H1 (cell line): Measurements from ENCODE around the gene ENTPD2. TPM values are rescaled to one million over a fixed set of nuclear protein-coding genes. Genes with fewer than 3 reads are reported as not detected.

ENCODE experiments used
- CBX8 ChIP-seq: fragments of 300-800, 300-1000 bp; sonication (generic); IDR thresholded peaks from 2 replicates; pipeline ENCODE4 v1.7.1; 2016; ENCODE audit warnings: low read depth, low read length, borderline replicate concordance
- HDAC6 ChIP-seq: IDR thresholded peaks from one replicate; pipeline ENCODE4 v1.7.1; 2012; ENCODE audit warnings: low read depth, mild to moderate bottlenecking, inconsistent platforms, low read length, moderate library complexity
- NRF1 ChIP-seq: IDR thresholded peaks from 2 replicates; pipeline ENCODE4 v1.6.1; 2011; ENCODE audit warnings: mild to moderate bottlenecking, low read depth, low read length, improper control_type of control experiment
- SUZ12 ChIP-seq: fragments of 200-600 bp; sonication (generic); IDR thresholded peaks from 2 replicates; pipeline ENCODE4 v1.6.1; 2012; ENCODE audit warnings: mild to moderate bottlenecking, inconsistent platforms, low read length, moderate library complexity, mixed read lengths
- TBP ChIP-seq: IDR thresholded peaks from 2 replicates; pipeline ENCODE4 v1.6.1; 2011; ENCODE audit warnings: low read depth, low read length, improper control_type of control experiment
- polyA plus RNA-seq, 7 experiments: library from polyadenylated mRNA; depleted of rRNA in 3 of 7; stranded (reverse) in 5 of 7; unstranded in 2 of 7; fragments of >200 nt in 5 of 7; fragments of 200-250 nt in 2 of 7; gene quantifications; 1 replicate in 5 of 7; 2 replicates in 1 of 7; 4 replicates in 1 of 7; pipeline versions ENCODE4 v1.2.1 to v1.2.3, GENCODE V29; 2011 to 2013; ENCODE audit warnings: missing spikeins in 2 of 7, mixed read lengths in 2 of 7
- total RNA-seq: library from RNA; stranded (reverse); fragmentation: NEBNext Ultra II Directional; extraction: Animal tissue kit (Norgen Biotek cat#: 25700); gene quantifications from 2 replicates; pipeline ENCODE4 v1.2.1, GENCODE V29; 2021
- TF ChIP-seq, protein P1 (sequence below): IDR thresholded peaks from 2 replicates; pipeline ENCODE4 v1.6.1; 2011; ENCODE audit warnings: low read length, improper control_type of control experiment

ENTPD2 gene
- total and polyA plus RNA-seq, 2 of the 8 experiments (the other 6 are each of a cell fraction or from before 2014, with no cell fraction given) = 0.65 to 3.8 TPM

DNA sequence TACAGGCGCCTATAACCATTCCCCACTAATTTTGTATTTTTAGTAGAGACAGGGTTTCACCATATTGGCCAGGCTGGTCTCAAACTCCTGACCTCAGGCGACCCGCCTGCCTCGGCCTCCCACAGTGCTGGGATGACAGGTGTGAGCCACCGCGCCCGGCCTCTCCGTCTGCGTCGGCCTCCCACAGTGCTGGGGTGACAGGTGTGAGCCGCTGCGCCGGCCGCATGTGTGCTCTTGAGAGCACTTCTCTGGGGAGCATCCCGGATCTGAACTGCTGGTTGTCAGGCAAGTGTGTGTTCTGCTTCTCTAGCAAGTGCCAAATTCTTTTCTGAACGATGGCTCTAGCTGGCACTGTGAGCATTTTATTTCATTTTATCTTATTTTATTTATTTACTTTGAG lies 3.7 kb upstream of the ENTPD2 start (continued):
- TF ChIP-seq, protein P1, sequence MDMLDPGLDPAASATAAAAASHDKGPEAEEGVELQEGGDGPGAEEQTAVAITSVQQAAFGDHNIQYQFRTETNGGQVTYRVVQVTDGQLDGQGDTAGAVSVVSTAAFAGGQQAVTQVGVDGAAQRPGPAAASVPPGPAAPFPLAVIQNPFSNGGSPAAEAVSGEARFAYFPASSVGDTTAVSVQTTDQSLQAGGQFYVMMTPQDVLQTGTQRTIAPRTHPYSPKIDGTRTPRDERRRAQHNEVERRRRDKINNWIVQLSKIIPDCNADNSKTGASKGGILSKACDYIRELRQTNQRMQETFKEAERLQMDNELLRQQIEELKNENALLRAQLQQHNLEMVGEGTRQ = no peak
- TF ChIP-seq SUZ12 (no peak), TBP (no peak), NRF1 (no peak), HDAC6 (no peak), CBX8 (no peak)
